NCI-H82 treated with DMSO at 0.1 percent for 48 hours (cell line): ENCODE data around the gene FOXJ3.

ENCODE experiments used
- DNase-seq: peaks from one replicate; lab custom pipeline; 2025; ENCODE audit not compliant: unreplicated experiment; lab: John Stamatoyannopoulos, UW

The FOXJ3 gene

GRCh38 chr1:42195841-42196240, 139.2 kb downstream of the FOXJ3 start:
- no peak for DNase-seq

GRCh38 chr1:42192106-42192505, 142.9 kb downstream of the FOXJ3 start:
- no peak for DNase-seq

GRCh38 chr1:42191319-42191718, 143.7 kb downstream of the FOXJ3 start:
- DNase-seq = no peak

- no peak for DNase-seq
These were observed 144.8 kb downstream of the FOXJ3 start for GRCh38 chr1:42189931-42190853.

- no peak for DNase-seq
These were observed 148.9 kb downstream of the FOXJ3 start for GRCh38 chr1:42186152-42186551.

GRCh38 chr1:42184616-42185015, 150.4 kb downstream of the FOXJ3 start:
- no peak for DNase-seq

- DNase-seq = no peak
These were observed 151.1 kb downstream of the FOXJ3 start for GRCh38 chr1:42183957-42184268.

GRCh38 chr1:42183210-42183956, 151.7 kb downstream of the FOXJ3 start:
- no peak for DNase-seq

GRCh38 chr1:42181687-42182086, 153.3 kb downstream of the FOXJ3 start:
- DNase-seq = no peak

- no peak for DNase-seq
These were observed 155.1 kb downstream of the FOXJ3 start for GRCh38 chr1:42179900-42180329.

GRCh38 chr1:42179275-42179674, 155.8 kb downstream of the FOXJ3 start:
- no peak for DNase-seq

- no peak for DNase-seq
These were observed 156.8 kb downstream of the FOXJ3 start for GRCh38 chr1:42178249-42178648.

- DNase-seq = no peak
These were observed 157.5 kb downstream of the FOXJ3 start for GRCh38 chr1:42177541-42177981.

GRCh38 chr1:42176902-42177519, 158.0 kb downstream of the FOXJ3 start:
- peak; percentile 48 for DNase-seq

GRCh38 chr1:42175314-42176054, 159.6 kb downstream of the FOXJ3 start:
- no peak for DNase-seq

- DNase-seq = no peak
These were observed 160.9 kb downstream of the FOXJ3 start for GRCh38 chr1:42173961-42174735.

- DNase-seq = peak; percentile 61
These were observed 161.7 kb downstream of the FOXJ3 start for GRCh38 chr1:42173155-42173933.

- DNase-seq = no peak
These were observed 162.5 kb downstream of the FOXJ3 start for GRCh38 chr1:42172381-42173133.
